GM23338 (cell line): ENCODE measurements around the gene BMS1. TPM values are rescaled to one million over a fixed set of nuclear protein-coding genes. Genes with fewer than 3 reads are reported as not detected.

Experiments used
- ATAC-seq: fragments of 200-7000 bp; cut with Tn5 transposase; 3 replicates; pipeline ENCODE4 v1.9.1; 2020
- DNase-seq: peaks from one replicate; pipeline ENCODE4 v3.0.0-alpha.2; 2015; ENCODE audit warnings: low spot score
- H2AFZ ChIP-seq: fragments of 200-600 bp; sonication (generic); 2 replicates; pipeline ENCODE4 v1.8.0; 2016; ENCODE audit warnings: antibody characterized with exemption, mild to moderate bottlenecking, moderate library complexity
- H3F3A ChIP-seq: fragments of 200-600 bp; sonication (generic); replicated peaks from 2 replicates; pipeline ENCODE4 v1.8.0; 2017; ENCODE audit warnings: antibody characterized with exemption, mixed run types, low read depth
- H3K27ac ChIP-seq: fragments of 200-600 bp; sonication (generic); 2 replicates; pipeline ENCODE4 v1.6.1; 2016; ENCODE audit warnings: low read depth
- H3K27me3 ChIP-seq: fragments of 200-600 bp; sonication (generic); 2 replicates; pipeline ENCODE4 v1.8.0; 2016; ENCODE audit warnings: mild to moderate bottlenecking, mixed run types, moderate library complexity; ENCODE audit not compliant: insufficient read depth
- H3K36me3 ChIP-seq: fragments of 200-600 bp; sonication (generic); 2 replicates; pipeline ENCODE4 v1.8.0; 2016; ENCODE audit warnings: mild to moderate bottlenecking; ENCODE audit not compliant: insufficient read depth
- H3K4me1 ChIP-seq: fragments of 200-600 bp; sonication (generic); 2 replicates; pipeline ENCODE4 v1.8.0; 2016; ENCODE audit warnings: mild to moderate bottlenecking, moderate library complexity; ENCODE audit not compliant: insufficient read depth
- H3K4me2 ChIP-seq: fragments of 200-600 bp; sonication (generic); 2 replicates; pipeline ENCODE4 v1.7.1; 2017; ENCODE audit warnings: mixed run types
- H3K4me3 ChIP-seq: fragments of 200-600 bp; sonication (generic); 2 replicates; pipeline ENCODE4 v1.6.1; 2016; ENCODE audit warnings: mixed run types
- H3K79me2 ChIP-seq: fragments of 200-600 bp; sonication (generic); replicated peaks from 2 replicates; pipeline ENCODE4 v1.8.0; 2017; ENCODE audit warnings: mild to moderate bottlenecking; ENCODE audit not compliant: insufficient read depth
- H3K9me2 ChIP-seq: fragments of 200-600 bp; sonication (generic); 2 replicates; pipeline ENCODE4 v1.8.0; 2017; ENCODE audit not compliant: insufficient read depth
- H4K20me1 ChIP-seq: fragments of 200-600 bp; sonication (generic); replicated peaks from 2 replicates; pipeline ENCODE4 v1.8.0; 2017; ENCODE audit warnings: mild to moderate bottlenecking; ENCODE audit not compliant: insufficient read depth
- H3K27ac Mint-ChIP-seq: 2 replicates; pipeline ENCODE4 v1.8.0; 2020; ENCODE audit warnings: inconsistent platforms, mild to moderate bottlenecking, moderate library complexity, mixed read lengths
- H3K27me3 Mint-ChIP-seq: 3 replicates; pipeline ENCODE4 v1.8.0; 2022; ENCODE audit warnings: low read depth, mild to moderate bottlenecking, moderate library complexity, mixed read lengths, inconsistent platforms; ENCODE audit not compliant: insufficient read depth, poor library complexity
- H3K36me3 Mint-ChIP-seq: 3 replicates; pipeline ENCODE4 v1.8.0; 2021; ENCODE audit warnings: low read depth, mild to moderate bottlenecking, inconsistent platforms, moderate library complexity, mixed read lengths
- H3K4me1 Mint-ChIP-seq: 3 replicates; pipeline ENCODE4 v1.8.0; 2020; ENCODE audit warnings: mild to moderate bottlenecking, inconsistent platforms, mixed read lengths
- H3K4me3 Mint-ChIP-seq: 3 replicates; pipeline ENCODE4 v1.8.0; 2021; ENCODE audit warnings: moderate library complexity, mild to moderate bottlenecking, inconsistent platforms, mixed read lengths
- H3K9me3 Mint-ChIP-seq: 3 replicates; pipeline ENCODE4 v1.8.0; 2020; ENCODE audit warnings: moderate library complexity, mild to moderate bottlenecking, inconsistent platforms, mixed read lengths
- CREB1 ChIP-seq: fragments of 250-450 bp; sonication (Bioruptor Pico); IDR thresholded peaks from 2 replicates; pipeline ENCODE4 v1.5.0; 2020; ENCODE audit warnings: low read depth, mild to moderate bottlenecking, moderate library complexity
- ETS1 ChIP-seq: IDR thresholded peaks from 2 replicates; pipeline ENCODE4 v1.6.1; 2016; ENCODE audit warnings: antibody characterized with exemption
- EZH2 ChIP-seq: fragments of 200-600 bp; sonication (generic); IDR thresholded peaks from one replicate; pipeline ENCODE4 v1.8.0; 2017; ENCODE audit warnings: antibody characterized with exemption, mild to moderate bottlenecking, low read depth; ENCODE audit not compliant: unreplicated experiment
- EZH2phosphoT487 ChIP-seq: fragments of 200-600 bp; sonication (generic); IDR thresholded peaks from one replicate; pipeline ENCODE4 v1.8.1; 2018; ENCODE audit warnings: antibody characterized with exemption; ENCODE audit not compliant: unreplicated experiment
- JUNB ChIP-seq: IDR thresholded peaks from one replicate; pipeline ENCODE4 v1.6.1; 2016; ENCODE audit warnings: antibody characterized with exemption; ENCODE audit not compliant: unreplicated experiment
- NANOG ChIP-seq: IDR thresholded peaks from 2 replicates; pipeline ENCODE4 v1.6.1; 2016; ENCODE audit warnings: antibody characterized with exemption, borderline replicate concordance
- POLR2AphosphoS5 ChIP-seq: IDR thresholded peaks from 2 replicates; pipeline ENCODE4 v1.6.1; 2016; ENCODE audit warnings: antibody characterized with exemption, low read depth
- STAT1 ChIP-seq: IDR thresholded peaks from one replicate; pipeline ENCODE4 v1.6.1; 2016; ENCODE audit warnings: antibody characterized with exemption; ENCODE audit not compliant: unreplicated experiment
- ZNF114 ChIP-seq: fragments of 250-450 bp; sonication (Bioruptor Pico); IDR thresholded peaks from 2 replicates; pipeline ENCODE4 v1.5.0; 2020; ENCODE audit warnings: mild to moderate bottlenecking, moderate library complexity
- ZNF331 ChIP-seq: fragments of 250-450 bp; sonication (Bioruptor Pico); IDR thresholded peaks from 2 replicates; pipeline ENCODE4 v1.5.0; 2020; ENCODE audit warnings: low read depth, mild to moderate bottlenecking, moderate library complexity
- ZNF462 ChIP-seq: fragments of 250-450 bp; sonication (Bioruptor Pico); IDR thresholded peaks from 2 replicates; pipeline ENCODE4 v1.5.0; 2020; ENCODE audit warnings: mild to moderate bottlenecking, moderate library complexity
- polyA plus RNA-seq: library from polyadenylated mRNA; unstranded; fragments of >200 nt; fragmentation: Nextera tagmentation; extraction: Ambion mirVana; gene quantifications from 2 replicates; pipeline ENCODE4 v1.2.1, GENCODE V29; 2016
- total RNA-seq: library from RNA; depleted of rRNA; stranded (reverse); fragments of >200 nt; shearing (Covaris generic); gene quantifications from 2 replicates; pipeline ENCODE4 v1.2.3, GENCODE V29; 2014
- TF ChIP-seq, protein P1 (sequence below), 2 experiments: fragments of 200-600 bp in 1 of 2; sonication (generic) in 1 of 2; conservative IDR thresholded peaks; 2 replicates each; pipeline versions ENCODE4 v1.5.1 to v1.6.1; 2016 to 2017; ENCODE audit warnings: antibody characterized with exemption in 2 of 2, low read depth in 2 of 2, mild to moderate bottlenecking in 2 of 2, moderate library complexity in 1 of 2
- TF ChIP-seq, protein P2 (sequence below): IDR thresholded peaks from one replicate; pipeline ENCODE4 v1.6.1; 2018; ENCODE audit warnings: antibody characterized with exemption; ENCODE audit not compliant: unreplicated experiment

The BMS1 gene
- total and polyA plus RNA-seq, 2 experiments from 2014 or later = 26.4 to 37.7 TPM

- DNase-seq = no peak
- no peak overlapping the region for H3K27ac ChIP-seq
- ATAC-seq = no peak
- no peak overlapping the region for H3K4me3 ChIP-seq
- Mint-ChIP-seq H3K9me3 (peaks cover 13% of the 10 kb centered on the region), H3K4me3 (no peak overlapping the region), H3K36me3 (peaks cover 3% of the 10 kb centered on the region; the same call in 1 of the 3 replicates), H3K27me3 (peaks cover 7% of the 10 kb centered on the region), H3K4me1 (peaks cover 8% of the 10 kb centered on the region), H3K27ac (no peak overlapping the region)
- no peaks in the 10 kb centered on the region for H3F3A ChIP-seq
- H3K36me3 ChIP-seq = no peaks in the 10 kb centered on the region
- no peaks in the 10 kb centered on the region for H3K27me3 ChIP-seq
- no peak overlapping the region for H2AFZ ChIP-seq
- no peaks in the 10 kb centered on the region for H3K79me2 ChIP-seq
- H3K4me2 ChIP-seq = no peak overlapping the region
- H3K9me2 ChIP-seq = no peaks in the 10 kb centered on the region
- no peaks in the 10 kb centered on the region for H4K20me1 ChIP-seq
- H3K4me1 ChIP-seq = no peaks in the 10 kb centered on the region
- TF ChIP-seq CREB1 (CRISPR knock-in tag) = no peak
- TF ChIP-seq POLR2AphosphoS5 = no peak
- no peak for TF ChIP-seq ZNF331 (CRISPR knock-in tag)
- no peak for TF ChIP-seq EZH2
- no peak for TF ChIP-seq ZNF114 (CRISPR knock-in tag)
- TF ChIP-seq ETS1 = no peak
- TF ChIP-seq JUNB = no peak
- TF ChIP-seq ZNF462 (CRISPR knock-in tag) = no peak
- TF ChIP-seq, protein P1, sequence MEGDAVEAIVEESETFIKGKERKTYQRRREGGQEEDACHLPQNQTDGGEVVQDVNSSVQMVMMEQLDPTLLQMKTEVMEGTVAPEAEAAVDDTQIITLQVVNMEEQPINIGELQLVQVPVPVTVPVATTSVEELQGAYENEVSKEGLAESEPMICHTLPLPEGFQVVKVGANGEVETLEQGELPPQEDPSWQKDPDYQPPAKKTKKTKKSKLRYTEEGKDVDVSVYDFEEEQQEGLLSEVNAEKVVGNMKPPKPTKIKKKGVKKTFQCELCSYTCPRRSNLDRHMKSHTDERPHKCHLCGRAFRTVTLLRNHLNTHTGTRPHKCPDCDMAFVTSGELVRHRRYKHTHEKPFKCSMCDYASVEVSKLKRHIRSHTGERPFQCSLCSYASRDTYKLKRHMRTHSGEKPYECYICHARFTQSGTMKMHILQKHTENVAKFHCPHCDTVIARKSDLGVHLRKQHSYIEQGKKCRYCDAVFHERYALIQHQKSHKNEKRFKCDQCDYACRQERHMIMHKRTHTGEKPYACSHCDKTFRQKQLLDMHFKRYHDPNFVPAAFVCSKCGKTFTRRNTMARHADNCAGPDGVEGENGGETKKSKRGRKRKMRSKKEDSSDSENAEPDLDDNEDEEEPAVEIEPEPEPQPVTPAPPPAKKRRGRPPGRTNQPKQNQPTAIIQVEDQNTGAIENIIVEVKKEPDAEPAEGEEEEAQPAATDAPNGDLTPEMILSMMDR (conservative IDR thresholded peaks at IDR 0.05; ENCODE audit: low read depth in 2 of 2) = no peak
- TF ChIP-seq, protein P2, sequence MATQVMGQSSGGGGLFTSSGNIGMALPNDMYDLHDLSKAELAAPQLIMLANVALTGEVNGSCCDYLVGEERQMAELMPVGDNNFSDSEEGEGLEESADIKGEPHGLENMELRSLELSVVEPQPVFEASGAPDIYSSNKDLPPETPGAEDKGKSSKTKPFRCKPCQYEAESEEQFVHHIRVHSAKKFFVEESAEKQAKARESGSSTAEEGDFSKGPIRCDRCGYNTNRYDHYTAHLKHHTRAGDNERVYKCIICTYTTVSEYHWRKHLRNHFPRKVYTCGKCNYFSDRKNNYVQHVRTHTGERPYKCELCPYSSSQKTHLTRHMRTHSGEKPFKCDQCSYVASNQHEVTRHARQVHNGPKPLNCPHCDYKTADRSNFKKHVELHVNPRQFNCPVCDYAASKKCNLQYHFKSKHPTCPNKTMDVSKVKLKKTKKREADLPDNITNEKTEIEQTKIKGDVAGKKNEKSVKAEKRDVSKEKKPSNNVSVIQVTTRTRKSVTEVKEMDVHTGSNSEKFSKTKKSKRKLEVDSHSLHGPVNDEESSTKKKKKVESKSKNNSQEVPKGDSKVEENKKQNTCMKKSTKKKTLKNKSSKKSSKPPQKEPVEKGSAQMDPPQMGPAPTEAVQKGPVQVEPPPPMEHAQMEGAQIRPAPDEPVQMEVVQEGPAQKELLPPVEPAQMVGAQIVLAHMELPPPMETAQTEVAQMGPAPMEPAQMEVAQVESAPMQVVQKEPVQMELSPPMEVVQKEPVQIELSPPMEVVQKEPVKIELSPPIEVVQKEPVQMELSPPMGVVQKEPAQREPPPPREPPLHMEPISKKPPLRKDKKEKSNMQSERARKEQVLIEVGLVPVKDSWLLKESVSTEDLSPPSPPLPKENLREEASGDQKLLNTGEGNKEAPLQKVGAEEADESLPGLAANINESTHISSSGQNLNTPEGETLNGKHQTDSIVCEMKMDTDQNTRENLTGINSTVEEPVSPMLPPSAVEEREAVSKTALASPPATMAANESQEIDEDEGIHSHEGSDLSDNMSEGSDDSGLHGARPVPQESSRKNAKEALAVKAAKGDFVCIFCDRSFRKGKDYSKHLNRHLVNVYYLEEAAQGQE = no peak
- TF ChIP-seq STAT1 = no peak
- no peak for TF ChIP-seq EZH2phosphoT487
- no peak for TF ChIP-seq NANOG
These were observed 96.2 kb downstream of the BMS1 start for GRCh38 chr10:42878821-42879195.
